CD14-positive monocyte (primary cell): ENCODE results near the gene TMEM273. TPM values are rescaled to one million over a fixed set of nuclear protein-coding genes. Genes with fewer than 3 reads are reported as not detected.

ENCODE experiments used
- DNase-seq, 3 donors: peaks; one replicate each; pipeline ENCODE4 v3.0.0-alpha.2; 2011 to 2022
- H2AFZ ChIP-seq: 2 replicates; pipeline ENCODE4 v1.6.0; 2012; ENCODE audit warnings: mild to moderate bottlenecking, low read depth, low read length, inconsistent platforms; ENCODE audit not compliant: insufficient read depth, poor library complexity, severe bottlenecking
- H3K27ac ChIP-seq, 2 donors: 1 replicate in 1 of 2; 2 replicates in 1 of 2; pipeline ENCODE4 v1.5.1; 2012 to 2013; ENCODE audit warnings: low read length in 2 of 2, control low read depth in 1 of 2, inconsistent platforms in 1 of 2, low read depth in 1 of 2, mild to moderate bottlenecking in 1 of 2
- H3K27me3 ChIP-seq, 2 donors: one replicate each; pipeline versions ENCODE4 v1.6.0 to v1.6.1; 2011 to 2013; ENCODE audit warnings: low read length in 2 of 2; ENCODE audit not compliant: control insufficient read depth in 2 of 2, insufficient read depth in 2 of 2
- H3K36me3 ChIP-seq, 2 donors: replicated peaks in 1 of 2; 1 replicate in 1 of 2; 2 replicates in 1 of 2; pipeline versions ENCODE4 v1.5.1 to v1.6.1; 2012 to 2013; ENCODE audit warnings: low read length in 2 of 2, control low read depth in 1 of 2, inconsistent platforms in 1 of 2, mild to moderate bottlenecking in 1 of 2; ENCODE audit not compliant: insufficient read depth in 2 of 2, control insufficient read depth in 1 of 2
- H3K4me1 ChIP-seq, 2 donors: 1 replicate in 1 of 2; 2 replicates in 1 of 2; pipeline versions ENCODE4 v1.5.1 to v1.6.1; 2012 to 2013; ENCODE audit warnings: low read length in 2 of 2, control low read depth in 1 of 2, inconsistent platforms in 1 of 2, mild to moderate bottlenecking in 1 of 2, moderate library complexity in 1 of 2; ENCODE audit not compliant: insufficient read depth in 2 of 2, control insufficient read depth in 1 of 2
- H3K4me2 ChIP-seq: replicated peaks from 2 replicates; pipeline ENCODE3; 2012; ENCODE audit warnings: low read length, moderate library complexity, mild to moderate bottlenecking; ENCODE audit not compliant: poor library complexity, severe bottlenecking; ENCODE audit errors: extremely low read depth
- H3K4me3 ChIP-seq, 3 experiments: fragments of 200-600 bp in 1 of 3; sonication (generic) in 1 of 3; replicated peaks in 1 of 3; 1 replicate in 2 of 3; 2 replicates in 1 of 3; pipeline ENCODE4 v1.5.1; 2011 to 2013; ENCODE audit warnings: low read length in 3 of 3, mild to moderate bottlenecking in 3 of 3, control low read depth in 2 of 3, low read depth in 2 of 3, inconsistent platforms in 1 of 3, moderate library complexity in 1 of 3
- H3K79me2 ChIP-seq: 2 replicates; pipeline ENCODE4 v1.6.0; 2012; ENCODE audit warnings: mild to moderate bottlenecking, control low read depth, inconsistent platforms, low read length, moderate library complexity; ENCODE audit not compliant: insufficient read depth
- H3K9ac ChIP-seq: 2 replicates; pipeline ENCODE4 v1.6.0; 2017; ENCODE audit warnings: low read length, mild to moderate bottlenecking; ENCODE audit not compliant: insufficient read depth, poor library complexity, severe bottlenecking
- H3K9me3 ChIP-seq, 2 donors: replicated peaks in 1 of 2; 1 replicate in 1 of 2; 2 replicates in 1 of 2; pipeline versions ENCODE4 v1.5.1 to v1.6.1; 2012 to 2013; ENCODE audit warnings: low read length in 2 of 2, control low read depth in 1 of 2; ENCODE audit not compliant: control insufficient read depth in 1 of 2, insufficient read depth in 1 of 2
- H4K20me1 ChIP-seq: 2 replicates; pipeline ENCODE4 v1.6.0; 2012; ENCODE audit warnings: mild to moderate bottlenecking, low read length, control low read depth, moderate library complexity; ENCODE audit not compliant: insufficient read depth
- H3K27ac Mint-ChIP-seq, 7 donors: one replicate each; pipeline ENCODE4 v1.8.0; 2020; ENCODE audit warnings: mild to moderate bottlenecking in 7 of 7, mixed read lengths in 7 of 7, moderate library complexity in 6 of 7, inconsistent platforms in 2 of 7
- H3K27me3 Mint-ChIP-seq, 3 donors: one replicate each; pipeline ENCODE4 v1.8.0; 2021 to 2022; ENCODE audit warnings: low read depth in 3 of 3, mild to moderate bottlenecking in 3 of 3, mixed read lengths in 3 of 3, moderate library complexity in 3 of 3, inconsistent platforms in 1 of 3
- H3K36me3 Mint-ChIP-seq, 2 donors: one replicate each; pipeline ENCODE4 v1.8.0; 2020; ENCODE audit warnings: mixed read lengths in 2 of 2, inconsistent platforms in 1 of 2, mild to moderate bottlenecking in 1 of 2
- H3K4me1 Mint-ChIP-seq: one replicate; pipeline ENCODE4 v1.8.0; 2020; ENCODE audit warnings: mild to moderate bottlenecking, mixed read lengths
- H3K4me3 Mint-ChIP-seq, 2 donors: one replicate each; pipeline ENCODE4 v1.8.0; 2020; ENCODE audit warnings: mild to moderate bottlenecking in 2 of 2, mixed read lengths in 2 of 2, moderate library complexity in 1 of 2
- H3K9me3 Mint-ChIP-seq, 7 donors: one replicate each; pipeline ENCODE4 v1.8.0; 2020 to 2022; ENCODE audit warnings: mixed read lengths in 7 of 7, mild to moderate bottlenecking in 6 of 7, moderate library complexity in 6 of 7, inconsistent platforms in 2 of 7
- WGBS: methylation state at CpG from one replicate; pipeline ENCODE4 v1.1.5; 2013; ENCODE audit warnings: missing lambda C conversion rate; ENCODE audit not compliant: insufficient coverage; 5-methylcytosine and 5-hydroxymethylcytosine counted together
- intact Hi-C, 2 donors: fragments of 100-400 bp; cut with micrococcal nuclease; formaldehyde crosslinking; loops; one replicate each; pipeline versions ENCODE4 v1.15.0 to v1.15.1; 2023
- polyA plus RNA-seq, 3 donors: library from polyadenylated mRNA; depleted of rRNA in 1 of 3; unstranded in 2 of 3; stranded (reverse) in 1 of 3; fragments of 300-500 nt in 2 of 3; fragments of >200 nt in 1 of 3; fragmentation: Illumina TruSeq in 2 of 3; gene quantifications; 1 replicate in 2 of 3; 2 replicates in 1 of 3; pipeline ENCODE4 v1.2.3, GENCODE V29; 2012 to 2021
- TF ChIP-seq, protein P1 (sequence below): fragments of 200-600 bp; IDR thresholded peaks from one replicate; pipeline ENCODE4 v1.8.0; 2022; ENCODE audit warnings: antibody characterized with exemption, mild to moderate bottlenecking

Gene TMEM273
- polyA plus RNA-seq, 3 donors, result 6.7 to 7.9 (median 6.9) TPM

DNA sequence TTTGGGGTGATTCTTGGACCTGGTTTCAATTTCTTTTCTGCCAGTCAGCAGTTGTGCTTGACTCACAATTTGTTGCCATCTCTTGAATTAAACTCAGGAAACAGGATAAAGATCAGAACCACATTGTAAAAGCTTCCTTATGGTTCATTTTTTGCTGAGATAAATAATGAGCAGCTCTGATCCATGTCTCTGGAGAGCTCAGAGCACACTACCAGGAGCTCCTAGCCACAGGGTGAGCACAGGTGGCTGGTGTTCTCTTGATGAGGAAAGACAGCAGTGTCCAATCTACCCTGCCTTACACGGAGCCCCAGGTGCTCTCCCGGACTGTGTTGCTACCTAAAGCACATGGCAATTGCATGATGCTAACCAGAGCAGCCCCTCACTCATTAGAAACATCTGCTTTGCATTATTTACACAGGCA lies 37.2 kb downstream of the TMEM273 start:
- no peaks in the 10 kb centered on the region for H3K27me3 ChIP-seq
- no peaks in the 10 kb centered on the region for H3K4me1 Mint-ChIP-seq
- H3K27ac Mint-ChIP-seq, result no peak overlapping the region
- H3K4me2 ChIP-seq, result no peak overlapping the region
- TF ChIP-seq, protein P1, sequence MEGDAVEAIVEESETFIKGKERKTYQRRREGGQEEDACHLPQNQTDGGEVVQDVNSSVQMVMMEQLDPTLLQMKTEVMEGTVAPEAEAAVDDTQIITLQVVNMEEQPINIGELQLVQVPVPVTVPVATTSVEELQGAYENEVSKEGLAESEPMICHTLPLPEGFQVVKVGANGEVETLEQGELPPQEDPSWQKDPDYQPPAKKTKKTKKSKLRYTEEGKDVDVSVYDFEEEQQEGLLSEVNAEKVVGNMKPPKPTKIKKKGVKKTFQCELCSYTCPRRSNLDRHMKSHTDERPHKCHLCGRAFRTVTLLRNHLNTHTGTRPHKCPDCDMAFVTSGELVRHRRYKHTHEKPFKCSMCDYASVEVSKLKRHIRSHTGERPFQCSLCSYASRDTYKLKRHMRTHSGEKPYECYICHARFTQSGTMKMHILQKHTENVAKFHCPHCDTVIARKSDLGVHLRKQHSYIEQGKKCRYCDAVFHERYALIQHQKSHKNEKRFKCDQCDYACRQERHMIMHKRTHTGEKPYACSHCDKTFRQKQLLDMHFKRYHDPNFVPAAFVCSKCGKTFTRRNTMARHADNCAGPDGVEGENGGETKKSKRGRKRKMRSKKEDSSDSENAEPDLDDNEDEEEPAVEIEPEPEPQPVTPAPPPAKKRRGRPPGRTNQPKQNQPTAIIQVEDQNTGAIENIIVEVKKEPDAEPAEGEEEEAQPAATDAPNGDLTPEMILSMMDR, result no peak
- H3K9me3 Mint-ChIP-seq, result peaks cover 0 to 16% (median 8%) of the 10 kb centered on the region in 7 donors
- peaks cover 7 to 8% of the 10 kb centered on the region in 2 donors for H3K9me3 ChIP-seq
- no peak overlapping the region for H3K4me3 Mint-ChIP-seq
- no peak for DNase-seq
- WGBS, result 35% methylated on average over 2 of the region's 2 CpGs
- no peak overlapping the region for H3K4me3 ChIP-seq
- no peaks in the 10 kb centered on the region for H4K20me1 ChIP-seq
- H3K36me3 ChIP-seq, result no peaks in the 10 kb centered on the region
- H2AFZ ChIP-seq, result no peak overlapping the region
- H3K79me2 ChIP-seq, result no peaks in the 10 kb centered on the region
- intact Hi-C loops, result no loop called here
- H3K4me1 ChIP-seq, result no peaks in the 10 kb centered on the region
- H3K27ac ChIP-seq, result no peak overlapping the region
- no peak overlapping the region for H3K9ac ChIP-seq
- no peaks in the 10 kb centered on the region for H3K36me3 Mint-ChIP-seq
- H3K27me3 Mint-ChIP-seq, result peaks cover 0 to 7% (median 5%) of the 10 kb centered on the region in 3 donors

DNA sequence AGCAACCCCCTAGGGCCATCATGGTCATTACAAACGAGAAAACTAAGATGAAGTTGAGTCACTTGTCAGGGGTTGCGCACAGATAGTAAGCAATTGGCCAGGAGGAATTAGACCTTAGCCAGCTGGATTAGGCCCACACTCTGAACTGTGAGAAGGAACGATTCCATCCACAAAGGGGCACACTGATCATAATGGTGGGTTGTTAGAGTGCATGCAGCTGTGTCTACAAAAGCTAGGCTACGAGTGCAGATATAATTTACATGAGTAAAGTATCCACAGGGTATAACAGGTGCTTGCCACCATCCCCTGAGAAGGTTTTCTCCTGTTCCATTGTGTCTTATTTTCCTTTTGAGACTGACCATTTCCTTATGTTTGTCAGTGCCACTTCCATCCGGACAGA lies 37.8 kb downstream of the TMEM273 start:
- TF ChIP-seq, protein P1, result no peak
- H3K27ac Mint-ChIP-seq, result no peak overlapping the region
- intact Hi-C loops, result no loop called here
- Histone ChIP-seq H3K36me3 (no peaks in the 10 kb centered on the region), H3K79me2 (no peaks in the 10 kb centered on the region), H2AFZ (no peak overlapping the region), H3K9me3 (peaks cover 7 to 8% of the 10 kb centered on the region in 2 donors), H4K20me1 (no peaks in the 10 kb centered on the region), H3K4me3 (no peak overlapping the region), H3K27me3 (no peaks in the 10 kb centered on the region), H3K4me1 (no peaks in the 10 kb centered on the region), H3K27ac (no peak overlapping the region), H3K9ac (no peak overlapping the region), H3K4me2 (no peak overlapping the region)
- H3K4me1 Mint-ChIP-seq, result no peaks in the 10 kb centered on the region
- 80% methylated on average over 3 of the region's 5 CpGs for WGBS
- H3K9me3 Mint-ChIP-seq, result peaks cover 0 to 16% (median 8%) of the 10 kb centered on the region in 7 donors
- no peak overlapping the region for H3K4me3 Mint-ChIP-seq
- DNase-seq, result no peak
- H3K36me3 Mint-ChIP-seq, result no peaks in the 10 kb centered on the region
- peaks cover 3 to 10% (median 5%) of the 10 kb centered on the region in 3 donors for H3K27me3 Mint-ChIP-seq
